Stomach (tissue), 9 donors: ENCODE data around the gene CLEC4D. TPM values are rescaled to one million over a fixed set of nuclear protein-coding genes. Genes with fewer than 3 reads are reported as not detected.
"Not testable (repeated sequence)": the region's sequence is repeated elsewhere in the genome, so short reads cannot be mapped to it uniquely, and the experiment has no call there.

ENCODE experiments used
- DNase-seq, 2 donors: peaks; one replicate each; pipeline versions ENCODE4 v3.0.0 to v3.0.0-alpha.2; 2013 to 2019
- H3K27ac ChIP-seq, 5 donors: fragments of 200-600 bp in 4 of 5; sonication (generic) in 4 of 5; one replicate each; pipeline ENCODE4 v1.5.1; 2013 to 2019; ENCODE audit warnings: mild to moderate bottlenecking in 1 of 5, moderate library complexity in 1 of 5
- H3K27me3 ChIP-seq, 3 donors: fragments of 200-600 bp; sonication (generic); one replicate each; pipeline ENCODE4 v1.5.1; 2017 to 2019; ENCODE audit warnings: mixed run types in 1 of 3
- H3K36me3 ChIP-seq, 4 donors: fragments of 200-600 bp; sonication (generic); 1 replicate in 3 of 4; 2 replicates in 1 of 4; pipeline ENCODE4 v1.5.1; 2016 to 2019
- H3K4me1 ChIP-seq, 4 donors: fragments of 200-600 bp; sonication (generic); one replicate each; pipeline ENCODE4 v1.5.1; 2016 to 2019
- H3K4me3 ChIP-seq, 4 donors: fragments of 200-600 bp; sonication (generic) in 3 of 4; one replicate each; pipeline ENCODE4 v1.5.1; 2016 to 2019; ENCODE audit warnings: mild to moderate bottlenecking in 1 of 4
- H3K9me3 ChIP-seq, 4 donors: fragments of 200-600 bp; sonication (generic); one replicate each; pipeline ENCODE4 v1.5.1; 2016 to 2019
- CTCF ChIP-seq, 7 experiments: fragments of 450-650 bp in 4 of 7; fragments of 200-600 bp in 3 of 7; sonication (generic) in 3 of 7; IDR thresholded peaks; one replicate each; pipeline ENCODE4 v1.5.1; 2016 to 2019; ENCODE audit warnings: antibody characterized with exemption in 7 of 7, control low read depth in 2 of 7, mild to moderate bottlenecking in 1 of 7
- EP300 ChIP-seq: sonication (generic); formaldehyde crosslinking; IDR thresholded peaks from one replicate; pipeline ENCODE4 v1.6.1; 2017; ENCODE audit warnings: antibody characterized with exemption
- POLR2A ChIP-seq, 4 donors: fragments of 450-650 bp; IDR thresholded peaks; one replicate each; pipeline ENCODE4 v1.6.1; 2016; ENCODE audit warnings: antibody characterized with exemption in 4 of 4, control low read depth in 2 of 4, mild to moderate bottlenecking in 1 of 4, moderate library complexity in 1 of 4
- POLR2AphosphoS5 ChIP-seq, 3 donors: sonication (generic); formaldehyde crosslinking; IDR thresholded peaks; one replicate each; pipeline ENCODE4 v1.6.1; 2016; ENCODE audit warnings: antibody characterized with exemption in 3 of 3
- WGBS, 5 donors: extraction: QIAGEN DNeasy Blood & Tissue Kit in 3 of 5; methylation state at CpG; one replicate each; pipeline versions ENCODE4 v1.1.5 to v1.1.7; 2013 to 2018; 5-methylcytosine and 5-hydroxymethylcytosine counted together
- intact Hi-C: fragments of 100-400 bp; cut with DNase I; formaldehyde crosslinking; loops from one replicate; pipeline ENCODE4 v1.15.1; 2023; ENCODE audit warnings: low total_unique reads
- polyA plus RNA-seq, 3 donors: library from polyadenylated mRNA; stranded (reverse); fragments of 200-250 nt; gene quantifications; one replicate each; pipeline ENCODE4 v1.2.3, GENCODE V29; 2013
- small RNA-seq, 4 donors: library from RNA; depleted of rRNA; stranded (forward); fragments of <200 nt; gene quantifications; one replicate each; pipeline ENCODE3, GENCODE V24; 2016
- total RNA-seq, 5 donors: library from RNA; depleted of rRNA; stranded (reverse); fragments of >200 nt; gene quantifications; one replicate each; pipeline versions ENCODE4 v1.1.0 to v1.2.3, GENCODE V29; 2014 to 2016
- donor health status: healthy with polysubstance abuse.
- donor health status: Bipolar disorder and iron deficiency.
- donor health status: healthy.

The CLEC4D gene
- total and polyA plus RNA-seq, 8 donors, result 0.19 to 1.8 (median 0.20) TPM; not detected in 5

GRCh38 chr12:8563356-8563755 is 50.1 kb downstream of the CLEC4D start:
- WGBS, 5 donors, result 69 to 80% (median 73%) methylated on average over 3 of the region's 3 CpGs
- Histone ChIP-seq H3K27me3 (no peaks in the 10 kb centered on the region), H3K9me3 (peaks cover 4 to 21% (median 8%) of the 10 kb centered on the region in 4 donors), H3K4me1 (no peaks in the 10 kb centered on the region), H3K36me3 (no peaks in the 10 kb centered on the region), H3K4me3 (no peak overlapping the region), H3K27ac (no peak overlapping the region)
- no peak for TF ChIP-seq CTCF (IDR thresholded peaks at IDR 0.05)
- TF ChIP-seq EP300, result no peak
- no peak for TF ChIP-seq POLR2AphosphoS5 (IDR thresholded peaks at IDR 0.05)
- TF ChIP-seq POLR2A (IDR thresholded peaks at IDR 0.05), result no peak
- intact Hi-C loops, result no loop called here
- DNase-seq, result no peak

GRCh38 chr12:8564656-8565055 is 51.4 kb downstream of the CLEC4D start:
- Histone ChIP-seq H3K27ac (no peak overlapping the region), H3K9me3 (peaks cover 4 to 24% (median 8%) of the 10 kb centered on the region in 4 donors), H3K4me1 (no peaks in the 10 kb centered on the region), H3K27me3 (no peaks in the 10 kb centered on the region), H3K36me3 (no peaks in the 10 kb centered on the region), H3K4me3 (no peak overlapping the region)
- intact Hi-C loops, result no loop called here
- WGBS, 5 donors, result 41 to 64% (median 54%) methylated on average over 22 of the region's 22 CpGs
- no peak for DNase-seq
- TF ChIP-seq POLR2AphosphoS5 (IDR thresholded peaks at IDR 0.05) (no peak), CTCF (IDR thresholded peaks at IDR 0.05) (no peak), POLR2A (IDR thresholded peaks at IDR 0.05) (no peak), EP300 (no peak)

GRCh38 chr12:8566052-8566451 is 52.7 kb downstream of the CLEC4D start:
- H3K4me3 ChIP-seq, result peak overlapping the region in 1 of 4 donors; percentile 0
- H3K9me3 ChIP-seq, result peaks cover 4 to 24% (median 8%) of the 10 kb centered on the region in 4 donors
- intact Hi-C loops, DNase-seq, H3K27me3 ChIP-seq, H3K4me1 ChIP-seq, H3K36me3 ChIP-seq: not testable (repeated sequence)
- H3K27ac ChIP-seq, result peak overlapping the region in 2 of 5 donors; percentile 49 to 60
- WGBS, 5 donors, result 71 to 87% (median 77%) methylated on average over 2 of the region's 2 CpGs

GRCh38 chr12:8566525-8566924 is 53.2 kb downstream of the CLEC4D start:
- Histone ChIP-seq H3K9me3 (peaks cover 4 to 24% (median 8%) of the 10 kb centered on the region in 4 donors), H3K27ac (peak overlapping the region in 2 of 5 donors; percentile 49 to 60), H3K27me3 (no peaks in the 10 kb centered on the region), H3K36me3 (no peaks in the 10 kb centered on the region), H3K4me3 (peak overlapping the region in 1 of 4 donors; percentile 0), H3K4me1 (no peaks in the 10 kb centered on the region)
- DNase-seq, result no peak
- intact Hi-C loops, result no loop called here
- no peak for TF ChIP-seq POLR2AphosphoS5 (IDR thresholded peaks at IDR 0.05)
- TF ChIP-seq POLR2A (IDR thresholded peaks at IDR 0.05), result no peak
- no peak for TF ChIP-seq CTCF (IDR thresholded peaks at IDR 0.05)
- TF ChIP-seq EP300, result no peak

Small RNA genes lying within 50 kb of the gene (small RNA-seq; reads per million reads assigned to genes)
- 0 reads per million in 4 donors for gene RNU6-275P

Other genes starting within 250 kb of the CLEC4D start
- not detected for gene CLEC6A, start 57.5 kb upstream of the CLEC4D start, total RNA-seq
- not detected for gene CLEC6A, start 57.5 kb upstream of the CLEC4D start, polyA plus RNA-seq
- 1 to 10 TPM in 2 of 5 donors, not detected in 3; 1.2 to 5.1 TPM for gene CLEC4E, start 27.4 kb downstream of the CLEC4D start, total RNA-seq
- gene CLEC4E, start 27.4 kb downstream of the CLEC4D start, polyA plus RNA-seq, result 1 to 10 TPM; 1.3 to 2.9 (median 1.7) TPM
- gene AICDA, start 99.4 kb downstream of the CLEC4D start, total RNA-seq, result under 1 TPM in 1 of 5 donors, not detected in 4; 0.37 TPM
- under 1 TPM in 1 of 3 donors, not detected in 2; 0.18 TPM for gene AICDA, start 99.4 kb downstream of the CLEC4D start, polyA plus RNA-seq
- 100 to 1,000 TPM in 2 of 5 donors, 10 to 100 TPM in 3; 11.6 to 282 (median 88.7) TPM for gene MFAP5, start 149.3 kb downstream of the CLEC4D start, total RNA-seq
- gene MFAP5, start 149.3 kb downstream of the CLEC4D start, polyA plus RNA-seq, result 10 to 100 TPM; 10.6 to 20.6 (median 16.8) TPM
- gene RIMKLB, start 184.5 kb downstream of the CLEC4D start, total RNA-seq, result 10 to 100 TPM in 4 of 5 donors, 1 to 10 TPM in 1; 3.2 to 78.0 (median 25.5) TPM
- 10 to 100 TPM; 18.2 to 40.0 (median 22.8) TPM for gene RIMKLB, start 184.5 kb downstream of the CLEC4D start, polyA plus RNA-seq